ENCODE data around the gene GFI1.

DNA sequence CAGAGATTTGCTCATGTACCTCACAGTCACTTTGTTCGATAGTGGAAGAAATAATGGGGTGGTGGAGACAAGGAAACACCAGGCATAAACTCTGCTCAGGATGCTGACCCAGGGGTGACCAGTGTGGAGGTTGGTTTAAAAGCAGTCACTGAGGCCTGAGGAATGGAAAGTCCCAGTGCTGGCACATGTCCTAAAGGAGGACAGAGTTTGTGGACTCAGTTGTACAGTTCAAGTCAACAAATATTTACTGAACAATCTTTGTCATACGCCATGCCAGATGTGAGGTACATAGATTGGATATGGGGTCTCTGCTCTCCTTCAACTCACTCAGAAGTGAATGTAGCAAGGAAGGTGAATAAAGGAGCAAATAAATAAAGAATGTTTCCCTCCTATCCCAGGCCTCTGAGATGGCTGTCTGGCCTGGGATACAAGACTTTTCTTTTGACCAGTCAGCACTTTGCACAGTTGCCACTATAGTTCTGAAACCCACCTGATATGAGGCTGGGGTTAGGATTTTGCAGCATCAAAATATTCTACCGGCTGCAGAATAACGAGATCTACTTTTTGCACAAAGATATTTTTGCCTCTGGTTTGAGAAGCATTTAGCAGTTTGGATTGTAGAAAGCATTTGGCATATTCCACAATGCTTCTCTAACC, 7.9 kb upstream of the GFI1 start:
- no peak for TF ChIP-seq POLR2A (IDR thresholded peaks at IDR 0.05)
- TF ChIP-seq, protein P1, sequence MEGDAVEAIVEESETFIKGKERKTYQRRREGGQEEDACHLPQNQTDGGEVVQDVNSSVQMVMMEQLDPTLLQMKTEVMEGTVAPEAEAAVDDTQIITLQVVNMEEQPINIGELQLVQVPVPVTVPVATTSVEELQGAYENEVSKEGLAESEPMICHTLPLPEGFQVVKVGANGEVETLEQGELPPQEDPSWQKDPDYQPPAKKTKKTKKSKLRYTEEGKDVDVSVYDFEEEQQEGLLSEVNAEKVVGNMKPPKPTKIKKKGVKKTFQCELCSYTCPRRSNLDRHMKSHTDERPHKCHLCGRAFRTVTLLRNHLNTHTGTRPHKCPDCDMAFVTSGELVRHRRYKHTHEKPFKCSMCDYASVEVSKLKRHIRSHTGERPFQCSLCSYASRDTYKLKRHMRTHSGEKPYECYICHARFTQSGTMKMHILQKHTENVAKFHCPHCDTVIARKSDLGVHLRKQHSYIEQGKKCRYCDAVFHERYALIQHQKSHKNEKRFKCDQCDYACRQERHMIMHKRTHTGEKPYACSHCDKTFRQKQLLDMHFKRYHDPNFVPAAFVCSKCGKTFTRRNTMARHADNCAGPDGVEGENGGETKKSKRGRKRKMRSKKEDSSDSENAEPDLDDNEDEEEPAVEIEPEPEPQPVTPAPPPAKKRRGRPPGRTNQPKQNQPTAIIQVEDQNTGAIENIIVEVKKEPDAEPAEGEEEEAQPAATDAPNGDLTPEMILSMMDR (IDR thresholded peaks at IDR 0.05): no peak

All from breast epithelium (tissue), 3 donors.